ENCODE data around the gene CCDC157.

Gene CCDC157

DNA sequence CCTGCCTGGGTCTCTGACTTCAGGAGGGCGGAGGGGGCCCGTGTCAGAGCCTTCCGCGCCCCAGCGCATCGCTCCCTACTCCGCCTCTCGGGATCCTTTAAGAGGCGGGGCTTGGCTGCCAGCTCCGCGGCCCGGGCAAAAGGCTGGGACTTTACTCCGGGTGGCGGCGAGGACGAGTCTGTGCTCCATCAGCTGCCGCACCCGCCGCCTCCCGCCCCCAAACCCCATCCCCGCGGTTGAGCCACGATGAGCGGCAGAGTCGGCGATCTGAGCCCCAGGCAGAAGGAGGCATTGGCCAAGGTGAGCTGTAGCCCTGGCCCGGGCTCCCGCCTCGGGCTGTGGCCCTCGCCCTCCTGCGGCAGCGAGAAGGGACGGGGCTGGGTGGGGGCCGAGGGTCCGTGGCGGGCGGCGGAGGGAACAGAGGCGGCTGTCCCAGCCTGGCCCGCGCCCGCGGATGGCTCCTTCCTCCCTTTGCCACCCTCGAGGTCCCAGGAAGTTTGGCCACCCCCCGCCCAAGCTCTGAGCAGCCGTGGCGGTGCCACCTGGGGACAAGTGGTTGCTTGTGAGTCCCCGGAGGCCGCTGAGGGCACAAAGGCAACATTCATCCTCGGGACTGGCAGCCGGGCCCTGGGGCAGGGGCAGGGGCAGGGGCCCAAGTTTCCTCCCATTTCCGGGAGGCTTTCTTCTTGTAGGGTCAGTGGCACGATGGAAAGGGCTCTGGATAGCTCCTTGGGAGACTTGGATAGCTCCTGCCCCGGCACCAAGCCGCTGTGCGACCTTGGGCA is 40.3 kb downstream of the CCDC157 start, which contains the start of gene SEC14L2:
SEC14L2 (plus strand) TSS at position 148 of the 785 bp plus-strand sequence; CDS start at position 247, 99 bp downstream.
- H3K4me3 ChIP-seq (ENCODE audit: low read depth in 1 of 2, low read length in 1 of 2), result no peak within 1 kb of the TSS
- no peaks in the 10 kb centered on the region for H3K9me3 ChIP-seq
- no peaks in the 10 kb centered on the region for H3K36me3 ChIP-seq
- no peak within 1 kb of the TSS for H3K27ac ChIP-seq
- H3K4me1 ChIP-seq (ENCODE audit: control insufficient read depth in 1 of 2, insufficient read depth in 1 of 2, low read depth in 1 of 2, low read length in 1 of 2), result peaks cover 3 to 8% of the 10 kb centered on the region in 2 experiments
- TF ChIP-seq, protein P1, sequence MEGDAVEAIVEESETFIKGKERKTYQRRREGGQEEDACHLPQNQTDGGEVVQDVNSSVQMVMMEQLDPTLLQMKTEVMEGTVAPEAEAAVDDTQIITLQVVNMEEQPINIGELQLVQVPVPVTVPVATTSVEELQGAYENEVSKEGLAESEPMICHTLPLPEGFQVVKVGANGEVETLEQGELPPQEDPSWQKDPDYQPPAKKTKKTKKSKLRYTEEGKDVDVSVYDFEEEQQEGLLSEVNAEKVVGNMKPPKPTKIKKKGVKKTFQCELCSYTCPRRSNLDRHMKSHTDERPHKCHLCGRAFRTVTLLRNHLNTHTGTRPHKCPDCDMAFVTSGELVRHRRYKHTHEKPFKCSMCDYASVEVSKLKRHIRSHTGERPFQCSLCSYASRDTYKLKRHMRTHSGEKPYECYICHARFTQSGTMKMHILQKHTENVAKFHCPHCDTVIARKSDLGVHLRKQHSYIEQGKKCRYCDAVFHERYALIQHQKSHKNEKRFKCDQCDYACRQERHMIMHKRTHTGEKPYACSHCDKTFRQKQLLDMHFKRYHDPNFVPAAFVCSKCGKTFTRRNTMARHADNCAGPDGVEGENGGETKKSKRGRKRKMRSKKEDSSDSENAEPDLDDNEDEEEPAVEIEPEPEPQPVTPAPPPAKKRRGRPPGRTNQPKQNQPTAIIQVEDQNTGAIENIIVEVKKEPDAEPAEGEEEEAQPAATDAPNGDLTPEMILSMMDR (IDR thresholded peaks at IDR 0.05), result no peak
- H3K27me3 ChIP-seq, result peaks cover 60% of the 10 kb centered on the region

DNA sequence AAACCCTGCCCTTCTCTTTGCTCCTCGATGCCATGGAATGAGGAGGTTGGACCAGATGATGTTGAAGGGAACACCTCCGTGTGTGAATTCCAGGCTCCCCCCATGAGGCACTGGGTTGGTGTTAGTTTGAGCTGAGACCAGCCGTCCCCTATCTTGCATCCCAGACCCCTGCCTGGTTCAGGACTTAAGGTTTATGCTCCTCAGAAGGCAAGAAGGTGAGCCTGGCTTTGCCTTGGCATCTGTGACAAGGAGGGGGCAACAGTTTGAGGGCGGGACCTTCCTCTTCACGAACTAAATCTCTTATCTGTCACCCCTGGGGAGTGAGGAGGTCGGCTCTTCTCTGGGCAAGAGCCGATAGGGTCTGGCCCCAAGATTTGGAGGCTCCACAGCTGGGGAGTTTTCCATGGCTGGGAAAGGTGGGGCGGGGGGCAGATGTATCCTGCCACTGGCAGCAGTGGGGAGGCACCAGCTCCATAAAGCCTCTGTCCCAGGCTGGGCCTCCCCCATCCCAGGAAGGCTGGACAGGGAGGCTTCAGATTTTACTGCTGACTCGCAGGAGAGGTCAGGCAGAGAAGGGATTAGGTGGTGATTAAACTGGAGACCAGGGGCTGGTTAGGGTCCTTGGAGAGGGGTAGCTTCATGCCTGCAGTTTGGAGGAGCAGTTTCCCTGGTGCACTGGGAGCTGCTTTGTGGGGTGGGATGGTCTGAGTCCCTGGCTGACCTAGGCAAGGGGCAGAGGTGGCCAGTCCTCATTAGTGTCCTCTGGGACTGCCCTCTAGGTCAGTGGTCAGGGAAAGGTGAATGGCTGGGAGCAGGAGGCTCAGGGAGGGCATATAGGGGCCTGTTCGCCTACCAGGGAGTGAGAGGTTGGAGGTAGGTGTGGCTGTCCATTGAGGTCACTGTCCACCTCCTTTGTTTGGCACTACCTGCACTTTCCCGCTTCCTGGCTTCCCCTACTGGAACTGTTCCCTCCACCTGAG is 41.1 kb downstream of the CCDC157 start:
- TF ChIP-seq, protein P1 (IDR thresholded peaks at IDR 0.05), result no peak
- H3K27ac ChIP-seq, result no peak overlapping the region
- H3K9me3 ChIP-seq, result no peaks in the 10 kb centered on the region
- H3K4me3 ChIP-seq (ENCODE audit: low read depth in 1 of 2, low read length in 1 of 2), result no peak overlapping the region
- no peaks in the 10 kb centered on the region for H3K36me3 ChIP-seq
- H3K27me3 ChIP-seq, result peaks cover 60% of the 10 kb centered on the region
- H3K4me1 ChIP-seq (ENCODE audit: control insufficient read depth in 1 of 2, insufficient read depth in 1 of 2, low read depth in 1 of 2, low read length in 1 of 2), result peaks cover 3 to 8% of the 10 kb centered on the region in 2 experiments

DNA sequence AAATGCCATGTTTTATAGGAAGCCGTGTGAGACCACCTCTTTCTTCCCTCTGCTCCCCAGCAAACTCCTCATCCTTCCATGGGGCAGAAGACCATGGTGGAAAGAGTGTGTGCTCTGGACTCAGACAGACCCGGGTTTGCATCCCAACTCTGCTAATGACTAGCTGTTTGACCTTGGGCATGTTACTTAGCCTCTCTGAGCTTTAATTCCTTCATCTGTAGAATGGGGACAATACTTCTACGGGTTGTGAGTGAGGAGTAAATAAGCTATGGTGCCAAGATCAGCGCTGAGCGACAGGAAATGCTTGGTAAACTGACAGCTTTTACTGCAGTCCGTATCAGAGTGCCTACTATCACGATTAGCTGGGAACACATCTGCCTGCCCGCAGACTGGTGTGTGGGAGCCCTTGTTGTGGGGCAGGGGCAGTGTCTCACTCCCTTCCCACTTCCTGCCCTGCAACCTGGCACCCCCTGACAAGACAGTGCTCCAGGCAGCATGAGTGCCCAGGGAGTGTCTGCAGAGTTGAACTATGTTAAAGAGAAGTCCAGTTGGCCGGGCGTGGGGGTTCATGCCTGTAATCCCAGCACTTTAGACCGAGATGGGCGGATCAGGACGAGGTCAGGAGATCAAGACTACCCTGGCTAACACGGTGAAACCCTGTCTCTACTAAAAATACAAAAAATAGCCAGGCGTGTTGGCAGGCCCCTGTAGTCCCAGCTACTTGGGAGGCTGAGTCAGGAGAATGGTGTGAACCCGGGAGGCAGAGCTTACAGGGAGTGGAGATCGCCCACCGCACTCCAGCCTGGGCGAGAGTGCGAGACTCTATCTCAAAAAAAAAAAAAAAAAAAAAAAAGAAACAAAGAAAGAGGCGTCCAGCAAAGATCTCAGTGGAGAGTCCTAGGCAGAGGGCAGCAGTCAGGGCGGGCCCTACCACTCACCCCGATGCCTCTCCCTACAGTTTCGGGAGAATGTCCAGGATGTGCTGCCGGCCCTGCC is 42.2 kb downstream of the CCDC157 start:
- no peak overlapping the region for H3K27ac ChIP-seq
- H3K4me1 ChIP-seq (ENCODE audit: control insufficient read depth in 1 of 2, insufficient read depth in 1 of 2, low read depth in 1 of 2, low read length in 1 of 2), result peaks cover 3 to 8% of the 10 kb centered on the region in 2 experiments
- peaks cover 60% of the 10 kb centered on the region for H3K27me3 ChIP-seq
- H3K9me3 ChIP-seq, result no peaks in the 10 kb centered on the region
- no peaks in the 10 kb centered on the region for H3K36me3 ChIP-seq
- TF ChIP-seq, protein P1 (IDR thresholded peaks at IDR 0.05), result no peak
- H3K4me3 ChIP-seq (ENCODE audit: low read depth in 1 of 2, low read length in 1 of 2), result no peak overlapping the region

DNA sequence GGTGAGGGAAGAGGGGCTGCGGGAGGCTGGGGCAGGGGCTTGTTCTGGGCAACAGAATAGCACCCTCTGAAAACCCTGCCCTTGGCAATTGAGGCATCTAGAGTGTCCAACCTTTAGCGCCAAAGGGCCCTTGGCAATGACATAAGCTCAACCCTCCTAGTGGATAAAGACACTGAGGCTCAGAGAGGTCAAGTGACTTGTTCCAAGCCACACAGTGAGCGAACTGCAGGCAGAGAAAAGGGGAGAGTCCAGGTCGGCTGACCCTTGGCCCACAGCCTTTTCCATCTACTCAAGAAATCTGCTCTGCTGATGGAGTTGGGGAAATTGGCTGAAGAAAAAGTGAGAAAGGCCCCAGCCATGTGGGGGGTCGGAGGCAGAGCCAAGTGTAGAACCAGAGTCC is 42.9 kb downstream of the CCDC157 start:
- H3K27ac ChIP-seq, result no peak overlapping the region
- no peak overlapping the region for H3K4me3 ChIP-seq (ENCODE audit: low read depth in 1 of 2, low read length in 1 of 2)
- peaks cover 3 to 8% of the 10 kb centered on the region in 2 experiments for H3K4me1 ChIP-seq (ENCODE audit: control insufficient read depth in 1 of 2, insufficient read depth in 1 of 2, low read depth in 1 of 2, low read length in 1 of 2)
- TF ChIP-seq, protein P1 (IDR thresholded peaks at IDR 0.05), result no peak
- no peaks in the 10 kb centered on the region for H3K9me3 ChIP-seq
- peaks cover 59% of the 10 kb centered on the region for H3K27me3 ChIP-seq
- H3K36me3 ChIP-seq, result no peaks in the 10 kb centered on the region

Measured in neutrophil (primary cell).